Renal cortex interstitium (tissue), 11 donors: ENCODE data around the gene SRSF7. TPM values are rescaled to one million over a fixed set of nuclear protein-coding genes. Genes with fewer than 3 reads are reported as not detected.
A peak's percentile ranks its signal among the peaks of the same experiment; 100 is the strongest.
"Not testable (repeated sequence)": the region's sequence is repeated elsewhere in the genome, so short reads cannot be mapped to it uniquely, and the experiment has no call there.

Experiments used
- DNase-seq, 11 donors: peaks; one replicate each; pipeline ENCODE4 v3.0.0-alpha.2; 2013; ENCODE audit warnings: low read depth in 9 of 11, low spot score in 4 of 11; ENCODE audit errors: extremely low read depth in 1 of 11
- polyA plus RNA-seq, 3 donors: library from polyadenylated mRNA; unstranded; fragments of 120-200 nt; gene quantifications; one replicate each; pipeline ENCODE4 v1.2.1, GENCODE V29; 2013; ENCODE audit not compliant: insufficient read length in 3 of 3

SRSF7 gene
- polyA plus RNA-seq, 3 donors, result 203 to 279 (median 243) TPM

DNA sequence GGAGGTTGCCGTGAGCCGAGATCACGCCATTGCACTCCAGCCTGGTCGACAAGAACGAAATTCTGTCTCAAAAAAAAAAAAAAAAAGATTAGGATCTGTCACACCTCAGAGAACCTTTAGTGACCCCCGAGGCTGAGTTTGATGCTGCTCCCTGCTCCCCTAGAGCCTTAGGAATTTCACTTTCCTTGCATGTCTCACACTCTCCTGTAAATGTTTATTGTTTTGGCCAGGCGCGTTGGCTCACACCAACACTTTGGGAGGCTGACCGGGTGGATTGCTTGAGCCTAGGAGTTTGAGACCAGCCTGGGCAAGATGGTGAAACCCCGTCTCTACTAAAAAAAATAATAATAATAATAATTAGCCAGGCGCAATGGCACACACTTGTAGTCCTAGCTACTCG is 31.5 kb downstream of the SRSF7 start:
- DNase-seq, result no peak

DNA sequence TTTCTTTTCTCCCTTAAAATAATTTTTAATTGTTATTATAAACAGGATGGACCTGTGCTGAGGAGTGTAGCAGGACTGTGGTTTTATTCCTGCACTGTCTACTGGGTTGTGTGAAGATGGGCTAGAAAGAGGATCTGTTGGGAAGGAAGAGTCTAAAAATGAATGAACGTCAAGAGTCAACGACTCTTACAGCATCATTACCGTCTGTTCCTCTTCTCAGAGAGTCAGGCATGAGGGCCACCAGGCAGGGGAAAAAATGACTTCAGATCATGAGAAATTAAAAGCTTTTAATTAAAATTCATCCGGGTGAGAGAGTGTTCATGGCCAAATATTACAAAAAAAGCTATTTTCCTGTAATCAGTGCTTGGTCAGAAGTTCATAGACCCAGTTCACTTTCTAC is 32.6 kb downstream of the SRSF7 start:
- no peak for DNase-seq

DNA sequence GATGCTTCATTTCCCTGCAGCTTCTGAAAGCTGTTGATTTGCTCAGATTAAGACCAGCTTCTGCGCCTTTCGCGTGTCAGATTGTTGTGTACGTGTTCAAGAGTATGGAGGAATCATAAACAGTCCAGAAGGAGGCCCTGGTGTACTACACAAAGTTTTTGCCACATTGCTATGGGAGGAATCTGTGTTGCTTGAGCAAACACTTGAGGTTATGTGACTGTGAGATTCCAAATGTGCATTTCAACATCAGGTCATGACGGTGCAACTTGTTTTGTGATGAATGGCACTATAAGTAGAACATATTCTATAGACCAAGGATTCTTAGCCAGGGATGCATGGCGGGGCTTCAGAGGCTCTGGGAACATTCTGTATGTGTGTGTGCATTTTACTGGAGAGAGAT is 35.0 kb downstream of the SRSF7 start:
- no peak for DNase-seq

DNA sequence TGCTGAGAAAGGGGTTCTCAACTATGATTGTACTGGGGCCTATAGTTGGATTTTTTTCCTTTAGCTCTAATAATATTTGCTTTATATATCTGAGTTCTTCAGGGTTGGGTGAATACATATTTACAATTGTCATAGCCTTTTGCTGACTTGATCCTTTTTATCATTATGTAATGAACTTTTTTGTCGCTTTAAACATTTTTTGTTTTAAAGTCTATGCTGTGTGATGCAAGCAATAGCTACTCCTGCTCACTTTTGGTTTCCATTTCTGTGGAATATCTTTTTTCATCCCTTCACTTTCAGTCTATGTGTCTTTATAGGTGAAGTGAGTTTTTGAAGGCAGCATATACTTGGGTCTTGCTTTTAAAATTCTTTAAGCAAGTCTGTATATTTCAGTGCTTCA is 36.2 kb downstream of the SRSF7 start:
- not testable (repeated sequence) for DNase-seq

DNA sequence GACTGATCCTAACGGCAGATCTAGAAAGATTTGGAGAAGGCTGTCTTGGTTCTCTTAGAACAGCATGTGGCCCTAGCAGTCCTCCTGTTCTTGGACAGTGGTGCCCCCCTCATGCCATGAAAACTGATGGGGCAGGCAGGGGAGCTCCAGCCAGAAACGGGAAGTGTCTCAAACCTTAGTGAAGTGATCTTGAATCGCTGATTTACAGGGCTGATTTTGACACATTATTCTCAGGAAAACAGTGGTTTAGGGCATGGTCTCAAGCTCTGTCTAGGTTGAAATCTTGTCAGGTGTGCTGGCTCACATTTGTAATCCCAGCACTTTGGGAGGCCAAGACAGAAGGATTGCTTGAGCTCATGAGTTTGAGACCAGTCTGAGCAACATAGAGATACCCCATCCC is 37.8 kb downstream of the SRSF7 start:
- DNase-seq, result no peak

DNA sequence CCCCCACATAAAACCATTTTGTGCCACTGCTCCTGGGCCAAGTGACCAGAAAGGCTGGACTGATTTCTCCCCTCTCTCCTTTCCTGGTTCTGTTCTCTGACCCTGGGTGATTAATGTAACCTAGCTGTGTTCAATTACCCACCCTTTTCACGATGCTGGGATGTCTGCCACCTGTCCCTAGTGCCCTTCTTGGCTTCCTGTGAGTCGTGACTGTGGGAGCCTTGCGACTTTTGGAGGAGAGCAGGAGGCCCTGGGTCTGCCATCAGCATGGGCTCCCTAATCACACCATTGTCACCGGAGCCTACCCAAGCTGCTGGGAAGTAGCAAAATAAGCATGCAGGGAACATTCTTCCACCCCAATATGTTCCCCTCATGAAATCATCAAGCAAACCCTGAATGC is 38.3 kb downstream of the SRSF7 start:
- no peak for DNase-seq

DNA sequence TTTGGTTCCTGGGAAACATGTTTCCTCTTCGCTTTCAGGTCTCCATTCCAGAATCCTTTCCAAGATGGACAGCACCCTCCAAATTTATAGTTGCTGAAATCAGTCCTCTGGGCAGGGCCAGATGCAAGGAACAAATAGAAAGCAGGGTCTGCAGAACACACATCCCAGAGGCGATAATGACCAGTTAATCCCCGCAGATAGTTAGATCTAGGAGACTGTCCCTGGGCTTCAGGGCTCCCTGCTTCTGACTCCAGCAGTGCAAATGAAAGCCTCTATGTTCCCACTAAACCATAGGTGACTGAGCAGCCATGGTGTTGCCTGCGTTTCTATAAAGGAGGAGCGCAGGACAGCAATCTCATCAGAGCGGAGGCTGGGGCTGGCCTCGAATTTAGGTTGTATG is 38.7 kb downstream of the SRSF7 start:
- no peak for DNase-seq

DNA sequence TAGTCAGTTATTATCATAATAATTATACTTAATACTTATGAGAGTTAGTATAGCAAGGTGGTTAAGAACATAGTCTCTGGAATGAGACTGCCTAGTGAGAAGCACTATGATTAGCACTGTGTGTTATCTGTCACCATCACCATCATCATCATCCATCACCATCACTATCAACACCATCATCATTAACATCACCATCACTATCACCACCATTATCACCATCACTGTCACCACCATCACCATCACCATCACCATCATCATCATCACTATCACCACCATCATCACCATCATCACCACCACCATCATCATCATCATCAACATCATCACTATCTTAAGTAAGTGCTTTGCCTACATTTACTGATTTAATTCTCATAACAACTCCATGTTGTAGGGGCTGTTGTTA is 39.6 kb downstream of the SRSF7 start:
- no peak for DNase-seq

DNA sequence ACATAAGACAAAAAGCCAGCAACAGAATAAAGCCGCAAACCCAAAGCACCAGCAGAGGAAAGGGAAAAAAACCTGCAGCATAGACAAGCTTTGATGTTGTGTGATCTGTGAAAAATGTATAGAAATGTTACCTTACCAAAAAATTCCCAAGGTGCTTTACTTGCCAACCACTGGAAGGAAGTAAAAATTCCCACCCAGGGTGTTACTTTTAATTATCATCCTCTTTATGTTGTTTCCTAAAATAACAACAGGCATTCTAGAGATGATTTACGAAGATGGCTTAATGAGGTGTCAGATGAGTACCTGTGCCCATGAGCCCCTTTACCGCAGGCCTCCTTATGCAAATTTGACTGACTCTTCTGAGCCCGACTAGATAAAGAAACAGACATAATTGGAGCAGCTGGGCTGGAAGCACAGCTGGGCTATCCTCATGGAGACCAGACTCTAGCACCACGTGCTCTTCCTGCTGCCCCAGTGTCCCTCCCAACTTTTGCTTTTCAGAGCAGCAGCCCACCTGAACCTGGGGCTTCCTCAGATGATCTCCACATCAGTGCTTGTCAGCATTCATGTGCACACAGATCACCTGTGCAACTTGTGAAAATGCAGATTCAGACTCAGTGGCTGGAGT is 41.5 kb downstream of the SRSF7 start:
- peak in 1 of 11 donors; percentile 8 for DNase-seq

DNA sequence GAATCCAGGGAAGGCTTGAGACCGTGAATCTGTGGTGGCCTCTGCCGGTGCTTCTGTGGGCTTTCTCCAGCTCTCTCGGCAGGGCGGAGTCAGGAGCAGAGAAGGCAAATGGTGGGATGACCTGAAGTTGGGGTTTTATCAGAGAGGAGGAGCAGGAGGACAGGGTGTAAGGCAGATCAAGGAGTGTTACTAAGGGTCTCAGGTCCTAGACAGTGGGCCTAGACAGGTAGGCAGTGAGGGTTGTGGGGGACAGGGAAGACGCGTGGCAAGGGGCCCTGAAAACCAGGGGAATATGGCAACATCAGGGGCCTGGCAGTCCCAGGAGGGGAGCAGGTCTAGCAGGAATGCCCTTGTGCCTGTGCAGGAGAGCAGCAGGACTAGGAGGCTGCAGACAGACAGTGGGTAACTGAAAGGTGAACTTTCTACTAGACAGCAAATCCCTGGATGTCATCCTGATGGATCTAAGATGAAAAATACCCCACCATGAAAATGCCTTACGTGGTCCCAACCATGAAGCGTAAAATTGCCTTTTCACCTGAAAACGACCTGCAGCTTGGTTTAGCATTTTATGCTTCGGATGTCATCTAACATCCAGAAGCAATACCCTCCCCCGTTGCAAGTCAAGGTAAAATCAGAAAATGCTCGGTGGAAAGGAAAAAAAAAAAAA is 42.1 kb downstream of the SRSF7 start:
- DNase-seq, result no peak

DNA sequence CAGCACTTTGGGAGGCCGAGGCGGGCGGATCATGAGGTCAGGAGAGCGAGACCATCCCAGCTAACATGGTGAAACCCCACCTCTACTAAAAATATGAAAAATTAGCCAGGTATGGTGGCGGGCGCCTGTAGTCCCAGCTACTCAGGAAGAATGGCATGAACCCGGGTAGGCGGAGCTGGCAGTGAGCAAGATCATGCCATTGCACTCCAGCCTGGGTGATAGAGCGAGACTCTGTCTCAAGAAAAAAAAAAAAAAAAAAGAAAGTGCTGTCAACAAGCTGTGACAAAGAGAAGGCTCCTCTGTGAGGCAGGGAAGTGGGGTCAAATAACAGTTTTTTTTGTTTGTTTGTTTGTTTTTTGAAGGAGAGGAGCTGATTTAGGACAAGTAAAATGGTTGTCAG is 42.7 kb downstream of the SRSF7 start:
- not testable (repeated sequence) for DNase-seq

DNA sequence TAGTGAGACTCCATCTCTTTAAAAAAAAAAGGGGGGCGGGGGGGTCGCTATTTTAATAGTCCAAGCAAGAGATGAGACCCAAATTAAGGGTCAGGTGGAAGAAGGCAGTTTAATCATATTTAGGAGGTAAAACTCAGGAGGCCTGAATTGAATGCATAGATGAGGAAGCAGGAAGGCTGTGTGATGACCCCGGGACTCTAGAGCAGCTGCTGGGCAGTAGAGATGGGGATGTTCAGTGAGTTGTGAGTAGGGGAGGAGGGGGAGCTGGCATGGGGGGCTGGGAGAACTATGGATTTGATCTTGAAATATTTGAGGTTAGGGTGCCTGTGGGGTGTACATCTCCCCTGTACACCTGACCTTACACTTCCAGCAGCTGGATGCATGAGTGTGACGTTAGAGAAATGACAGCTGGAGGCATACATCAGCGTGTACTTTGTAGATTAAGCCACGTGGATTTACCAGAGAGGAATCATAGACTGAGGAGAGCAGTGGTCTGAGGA is 44.3 kb downstream of the SRSF7 start:
- DNase-seq, result no peak

DNA sequence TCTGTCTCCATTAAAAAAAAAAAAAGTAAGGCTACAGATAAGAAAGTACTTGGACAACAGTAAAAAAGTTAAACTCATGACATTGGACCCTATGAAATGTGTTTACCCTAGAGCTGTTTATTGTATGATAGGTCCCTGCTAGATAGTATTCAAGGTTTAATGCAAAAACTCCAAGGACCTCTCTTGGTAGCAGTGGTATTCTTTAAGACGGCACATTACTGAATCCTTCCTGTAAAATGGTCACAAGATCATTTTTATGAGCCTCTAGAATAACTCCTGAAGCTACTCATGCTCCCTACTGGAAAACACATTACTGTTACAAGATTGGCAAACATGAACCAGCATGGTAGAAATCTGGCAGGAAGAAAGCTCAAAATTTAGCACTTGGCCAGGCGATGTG is 46.5 kb downstream of the SRSF7 start:
- DNase-seq, result no peak

DNA sequence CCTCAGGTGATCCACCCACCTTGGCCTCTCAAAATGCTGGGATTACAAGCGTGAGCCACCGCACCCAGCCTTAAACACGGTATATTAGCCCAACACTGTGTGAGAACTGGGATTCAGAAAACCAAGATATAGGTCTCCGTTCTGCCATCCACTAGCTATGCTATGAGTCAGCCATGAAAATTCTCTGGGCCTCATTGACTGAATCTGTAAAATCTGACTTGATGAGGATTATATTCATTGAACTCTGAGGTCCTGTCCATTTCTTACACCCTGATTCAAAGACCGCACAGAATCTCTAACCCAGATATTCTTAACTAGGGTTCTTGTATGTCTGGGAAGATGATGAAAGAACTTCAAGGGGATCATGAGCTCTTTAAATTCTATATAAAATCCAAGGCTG is 47.8 kb downstream of the SRSF7 start:
- not testable (repeated sequence) for DNase-seq

DNA sequence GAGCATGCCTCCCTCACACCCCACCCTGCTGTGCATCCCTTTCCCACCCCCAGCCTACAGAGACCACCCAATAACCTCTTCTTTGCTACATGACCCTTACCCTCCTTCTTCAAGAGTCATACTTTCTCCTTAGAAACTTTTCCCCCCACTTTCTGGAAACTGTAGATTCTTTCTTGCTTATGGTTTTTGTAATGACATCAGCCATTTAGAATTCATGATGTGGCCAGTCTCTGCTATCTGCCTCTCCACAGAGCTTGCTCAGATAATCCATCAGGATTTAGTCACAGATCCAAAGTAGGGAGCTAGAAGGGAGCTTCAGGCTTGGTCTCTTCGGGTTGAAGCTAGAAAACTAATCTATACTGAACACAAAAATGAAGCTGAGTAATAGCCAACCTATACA is 48.7 kb downstream of the SRSF7 start:
- no peak for DNase-seq

DNA sequence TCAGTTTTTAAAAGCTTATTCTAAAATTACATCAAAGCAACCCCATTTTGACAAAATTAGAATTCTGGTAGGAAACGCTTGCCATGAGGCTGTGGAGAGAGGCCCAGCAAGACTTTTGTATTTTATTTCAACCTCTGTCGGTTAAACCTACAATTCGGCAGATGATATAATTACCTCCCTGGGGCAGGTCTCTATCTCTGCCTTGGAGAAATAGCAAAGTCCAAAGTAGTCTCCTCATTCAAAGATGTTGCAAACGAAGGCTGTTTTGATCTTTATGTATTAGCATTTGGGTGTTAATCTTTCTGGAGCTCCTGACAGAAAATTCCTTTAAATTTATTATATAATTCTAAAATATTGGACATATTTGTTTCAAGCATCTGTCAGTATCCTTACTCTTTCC is 49.6 kb downstream of the SRSF7 start:
- no peak for DNase-seq

DNA sequence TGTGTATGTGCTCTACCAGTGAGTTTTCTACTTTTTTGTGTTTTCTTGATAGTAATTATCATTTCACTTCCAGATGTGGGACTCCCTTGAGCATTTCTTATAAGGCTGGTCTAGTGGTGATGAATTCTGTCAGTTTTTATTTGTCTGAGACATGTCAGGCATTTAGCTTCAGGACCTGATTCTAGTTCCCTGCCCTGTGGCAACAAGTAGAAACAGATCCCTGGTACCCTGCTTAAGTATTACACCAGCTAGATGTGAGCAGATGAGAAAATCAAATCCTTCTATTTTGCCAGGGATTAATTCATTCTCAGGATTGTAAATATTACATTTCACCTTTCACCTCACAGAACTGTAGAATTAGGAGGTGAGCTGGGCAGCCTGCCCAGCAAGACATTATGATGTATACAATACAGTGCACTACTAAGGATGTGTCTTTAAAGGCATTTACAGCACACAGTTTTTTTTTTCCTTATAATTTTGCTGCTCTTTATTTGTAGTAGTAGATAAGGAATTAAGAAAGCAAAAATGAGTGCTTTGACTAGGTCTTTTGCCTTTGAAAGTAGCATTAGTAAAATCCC is 50.2 kb downstream of the SRSF7 start:
- no peak for DNase-seq

DNA sequence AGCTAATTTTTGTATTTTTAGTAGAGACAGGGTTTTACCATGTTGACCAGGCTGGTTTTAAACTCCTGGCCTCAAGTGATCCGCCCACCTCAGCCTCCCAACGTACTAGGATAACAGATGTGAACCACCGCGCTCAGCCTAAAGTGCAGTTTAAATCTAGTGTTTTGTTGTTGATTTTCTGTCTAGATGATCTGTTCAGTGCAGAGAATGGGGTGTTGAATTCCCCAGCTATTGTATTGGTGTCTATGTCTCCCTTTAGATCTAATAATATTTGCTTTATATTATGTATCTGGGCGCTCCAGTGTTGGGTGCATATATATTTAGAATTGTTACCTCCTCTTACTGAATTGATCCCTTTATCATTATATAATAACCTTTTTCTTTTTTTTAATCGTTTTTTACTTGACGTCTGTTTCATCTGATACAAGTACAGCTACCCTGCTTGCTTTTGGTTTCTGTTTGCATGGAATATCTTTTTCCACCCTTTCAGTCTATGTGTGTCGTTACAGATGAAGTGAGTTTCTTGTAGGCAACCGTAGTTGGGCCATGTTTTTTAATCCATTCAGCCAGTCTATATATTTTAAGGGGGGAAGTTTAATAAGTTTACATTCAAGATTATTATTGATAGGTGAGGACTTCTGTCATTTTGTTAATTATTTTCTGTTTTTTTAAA is 50.9 kb downstream of the SRSF7 start:
- DNase-seq, result no peak

DNA sequence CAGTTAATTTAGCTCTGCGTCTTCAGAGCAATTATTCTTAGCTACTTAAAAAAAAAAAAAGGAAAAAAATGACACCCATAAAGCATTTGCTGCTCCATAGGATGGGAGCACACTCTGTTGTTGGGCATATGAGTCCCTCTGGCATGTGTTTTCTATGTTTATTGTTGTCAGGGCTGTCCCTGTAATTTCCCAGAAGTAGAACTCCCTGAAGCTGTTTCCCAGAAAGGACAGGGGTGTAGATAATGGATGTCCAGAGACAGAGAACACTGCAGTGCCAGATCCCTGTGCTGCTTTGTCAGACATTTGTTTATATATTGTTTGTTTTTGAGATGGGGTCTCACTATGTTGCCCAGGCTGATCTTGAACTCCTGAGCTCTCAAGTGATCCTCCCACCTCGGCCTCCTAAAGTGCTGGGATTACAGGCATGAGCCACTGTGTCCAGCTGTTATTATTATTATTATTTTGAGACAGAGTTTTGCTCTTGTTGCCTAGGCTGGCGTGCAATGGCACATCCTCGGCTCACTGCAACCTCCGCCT is 52.6 kb downstream of the SRSF7 start:
- DNase-seq, result no peak
